HG03432 (cell line): Measurements from ENCODE around the gene POU2F1.
A peak's percentile ranks its signal among the peaks of the same experiment; 100 is the strongest.

Source experiments
- ATAC-seq: cut with Tn5 transposase; IDR thresholded peaks from one replicate; pipeline ENCODE4 v1.9.1; 2021; ENCODE audit warnings: mild to moderate bottlenecking, moderate library complexity; ENCODE audit not compliant: unreplicated experiment

Gene POU2F1

GRCh38 chr1:167220537-167221125 lies at the start of gene POU2F1:
Gene POU2F1 (plus strand): TSS chr1:167220886. CDS start chr1:167220898, 12 bp downstream.
- peak; percentile 65 for ATAC-seq

GRCh38 chr1:167171286-167171929 lies 49.3 kb upstream of the POU2F1 start:
- ATAC-seq = no peak

GRCh38 chr1:167173516-167174184 lies 47.0 kb upstream of the POU2F1 start:
- ATAC-seq = no peak

DNA sequence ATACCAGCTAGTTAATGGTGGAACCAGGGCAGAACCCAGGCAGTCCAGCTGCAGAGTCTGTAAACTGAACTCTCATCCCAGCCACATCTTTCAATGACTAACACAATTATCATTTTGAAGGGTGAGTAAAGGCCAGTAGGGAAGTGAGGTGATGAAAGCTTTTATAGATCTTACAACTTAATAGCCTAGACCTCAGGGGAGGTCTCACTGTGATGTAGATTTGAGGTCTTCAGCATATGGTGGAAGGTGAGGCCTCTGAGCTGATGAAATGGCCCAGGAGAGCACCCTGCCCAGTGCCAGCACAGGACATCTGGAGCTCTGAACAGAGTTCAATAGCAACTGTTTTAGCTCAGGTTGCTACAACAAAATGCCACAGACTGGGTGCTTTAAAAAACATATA lies 44.8 kb upstream of the POU2F1 start:
- ATAC-seq = no peak

DNA sequence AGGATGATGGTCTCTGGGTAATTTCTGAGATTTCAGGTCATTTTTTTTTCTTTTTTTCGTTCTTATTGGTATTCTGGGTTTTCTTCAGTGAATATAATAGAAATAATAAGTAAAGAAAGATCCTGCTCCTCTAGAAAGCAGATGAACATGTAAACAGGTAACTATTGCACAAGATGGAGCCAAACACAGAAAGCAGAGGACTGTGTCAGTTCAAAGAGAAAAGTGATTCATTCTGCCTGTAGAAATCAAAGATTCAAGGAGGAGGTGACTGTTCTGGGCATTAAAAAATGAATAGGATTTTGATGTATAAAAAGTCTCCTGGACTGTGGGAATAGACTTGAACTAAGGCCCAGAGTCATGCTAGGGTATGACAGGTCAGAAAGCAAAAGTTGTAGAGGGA lies 41.9 kb upstream of the POU2F1 start:
- no peak for ATAC-seq

GRCh38 chr1:167182571-167183320 lies 37.9 kb upstream of the POU2F1 start:
- ATAC-seq = no peak

DNA sequence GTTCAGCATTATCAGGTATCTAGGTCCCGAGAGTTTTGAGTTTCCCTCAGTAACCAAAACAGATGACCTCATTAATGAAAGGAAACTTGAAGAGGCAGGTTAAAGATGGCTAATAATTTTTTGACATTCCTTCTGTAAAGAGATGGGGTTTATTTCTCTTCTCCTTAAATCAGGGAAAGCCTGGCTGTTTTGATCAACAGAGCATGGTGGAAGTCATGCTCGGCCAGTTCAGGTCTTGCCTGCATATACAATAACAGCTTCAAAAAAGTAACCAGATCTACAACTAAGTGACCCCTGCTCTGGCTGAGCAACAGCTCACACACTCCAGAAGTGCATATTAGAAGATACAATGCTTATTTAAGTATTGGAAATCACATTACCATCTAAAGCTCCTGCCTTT lies 36.6 kb upstream of the POU2F1 start:
- ATAC-seq = no peak

- no peak for ATAC-seq
Measured at GRCh38 chr1:167185062-167185461, 35.6 kb upstream of the POU2F1 start.

DNA sequence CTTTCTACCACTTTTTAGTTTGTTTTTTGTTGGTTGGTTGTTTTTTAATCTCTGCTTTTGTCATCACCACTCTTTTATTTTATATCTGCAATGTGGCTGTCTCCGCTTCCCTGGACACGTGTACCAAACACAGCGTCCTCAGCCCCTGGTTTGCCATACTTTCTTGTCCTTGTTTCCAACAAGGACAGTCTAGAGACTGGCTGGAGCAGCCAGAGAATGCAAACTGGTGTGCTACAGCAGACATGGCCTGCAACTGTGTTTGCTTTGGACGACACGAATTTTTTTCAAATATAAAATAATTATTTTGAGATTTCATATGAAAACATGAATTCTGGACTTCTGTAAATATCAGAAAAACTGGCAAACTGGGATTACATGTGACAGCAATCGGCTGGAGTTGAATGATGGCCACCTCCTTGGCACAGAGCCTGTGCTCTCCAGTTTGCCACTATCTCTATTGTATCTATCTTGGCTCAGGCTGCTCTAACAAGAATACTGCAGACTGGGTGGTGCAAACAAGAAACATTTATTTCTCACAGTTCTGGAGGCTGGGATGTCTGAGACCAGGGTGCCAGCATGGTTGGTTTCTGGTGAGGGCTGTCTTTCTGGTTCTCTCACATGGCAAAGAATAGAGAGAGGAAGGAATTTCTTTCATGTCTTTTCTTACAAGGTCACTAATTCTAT lies 34.6 kb upstream of the POU2F1 start:
- no peak for ATAC-seq

- ATAC-seq = no peak
Measured at GRCh38 chr1:167186771-167187170, 33.9 kb upstream of the POU2F1 start.

DNA sequence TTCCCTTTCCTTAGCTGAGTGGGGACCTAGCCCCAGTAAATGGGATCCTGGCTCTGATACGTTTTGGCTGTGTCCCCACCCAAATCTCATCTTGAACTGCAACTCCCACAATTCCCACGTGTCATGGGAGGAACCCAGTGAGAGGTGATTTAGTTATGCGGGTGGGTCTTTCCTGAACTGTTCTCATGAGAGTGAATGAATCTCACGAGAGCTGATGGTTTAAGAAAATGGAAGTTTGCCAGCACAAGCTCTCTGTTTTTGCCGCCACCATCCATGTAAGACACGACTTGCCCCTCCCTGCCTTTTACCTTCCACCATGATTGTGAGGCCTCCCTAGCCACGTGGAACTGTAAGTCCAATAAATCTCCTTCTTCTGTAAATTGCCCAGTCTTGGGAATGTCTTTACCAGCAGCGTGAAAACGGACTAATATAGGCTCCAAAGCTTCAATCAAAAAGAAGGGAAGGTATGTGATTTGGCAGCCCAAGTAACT lies 29.9 kb upstream of the POU2F1 start:
- no peak for ATAC-seq

- ATAC-seq = no peak
Measured at GRCh38 chr1:167191958-167192357, 28.7 kb upstream of the POU2F1 start.

DNA sequence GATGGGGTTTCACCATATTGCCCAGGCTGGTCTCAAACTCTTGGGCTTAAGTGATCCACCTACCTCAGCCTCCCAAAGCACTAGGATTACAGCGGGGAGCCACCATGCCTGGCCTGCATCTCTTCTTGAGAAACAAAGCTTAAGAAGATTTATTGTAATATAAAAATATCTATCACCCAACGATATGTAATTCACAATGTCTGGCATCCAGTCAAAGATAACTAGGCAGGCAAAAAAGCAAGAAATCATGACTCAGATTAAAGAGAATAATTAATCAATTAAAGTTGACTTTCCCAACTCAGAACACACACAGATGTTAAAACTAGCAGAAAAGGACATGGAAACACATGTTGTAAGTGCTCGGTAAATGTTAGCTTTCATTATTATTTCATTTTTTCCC lies 26.5 kb upstream of the POU2F1 start:
- ATAC-seq = no peak

- no peak for ATAC-seq
Measured at GRCh38 chr1:167196166-167196565, 24.5 kb upstream of the POU2F1 start.

DNA sequence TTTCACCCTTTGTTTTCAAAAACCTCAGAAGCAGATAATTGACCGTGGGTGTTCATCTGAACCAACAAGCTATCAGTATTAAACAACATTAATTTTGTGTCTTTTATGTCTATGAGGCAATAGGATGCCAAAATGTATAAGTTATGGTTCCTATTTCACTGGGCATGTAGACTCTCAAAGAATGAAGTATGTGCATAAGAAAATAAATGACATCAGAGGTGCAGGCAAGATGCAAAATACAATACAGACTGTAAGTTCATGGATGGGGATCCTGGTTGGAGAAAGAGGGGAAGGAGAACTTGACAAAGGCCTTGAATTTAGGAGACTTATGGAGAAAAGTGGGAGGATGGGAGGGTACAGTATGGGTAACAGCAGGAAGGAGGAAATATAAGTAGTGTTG lies 23.4 kb upstream of the POU2F1 start:
- ATAC-seq = no peak

GRCh38 chr1:167197692-167198091 lies 23.0 kb upstream of the POU2F1 start:
- no peak for ATAC-seq

DNA sequence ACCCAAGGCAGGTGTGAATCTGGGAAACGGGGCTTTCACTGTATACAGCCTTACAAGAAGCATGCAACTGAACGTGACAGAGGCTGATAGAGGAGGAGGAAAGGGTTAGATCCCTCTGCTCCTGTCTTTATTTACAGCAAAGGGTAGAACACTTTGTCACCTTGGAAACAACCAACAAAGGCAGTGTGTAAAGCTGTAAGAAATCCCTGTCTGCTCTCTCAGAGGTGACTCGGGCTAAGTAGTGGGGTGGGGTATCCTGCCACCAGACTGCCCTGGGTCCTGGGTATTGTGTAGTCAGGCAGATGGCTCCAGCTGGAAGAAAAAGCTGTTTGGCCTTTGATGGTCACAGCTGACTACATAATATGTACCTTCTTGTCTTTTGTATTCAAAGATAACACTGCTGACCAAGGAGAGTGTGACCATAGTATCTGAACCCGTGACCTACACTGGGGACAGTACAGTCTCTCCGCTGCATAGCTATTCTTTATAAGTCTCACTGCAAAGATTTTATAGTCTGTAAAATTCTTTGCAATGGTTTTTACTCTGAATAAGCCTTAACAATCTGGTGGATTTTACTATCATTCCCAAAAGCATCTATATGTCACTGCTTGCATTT lies 22.1 kb upstream of the POU2F1 start:
- ATAC-seq = no peak

DNA sequence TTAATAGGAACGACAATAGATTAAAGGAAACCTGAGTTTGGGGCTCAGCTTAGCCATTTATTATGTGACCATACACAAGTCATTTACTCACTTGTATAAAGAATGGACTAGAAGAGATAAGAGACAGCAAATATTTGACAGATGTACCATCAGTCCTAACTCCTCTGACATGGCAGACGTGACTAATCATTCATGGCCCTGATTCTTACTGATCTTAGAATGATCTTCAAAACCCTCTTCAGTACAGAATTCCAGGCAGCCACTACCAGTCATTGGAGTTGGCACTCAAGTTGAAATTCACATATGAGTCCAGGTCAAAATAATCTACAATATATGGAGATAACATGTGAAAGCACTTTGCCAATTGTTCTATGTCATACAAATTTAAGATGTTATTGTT lies 21.0 kb upstream of the POU2F1 start:
- no peak for ATAC-seq

DNA sequence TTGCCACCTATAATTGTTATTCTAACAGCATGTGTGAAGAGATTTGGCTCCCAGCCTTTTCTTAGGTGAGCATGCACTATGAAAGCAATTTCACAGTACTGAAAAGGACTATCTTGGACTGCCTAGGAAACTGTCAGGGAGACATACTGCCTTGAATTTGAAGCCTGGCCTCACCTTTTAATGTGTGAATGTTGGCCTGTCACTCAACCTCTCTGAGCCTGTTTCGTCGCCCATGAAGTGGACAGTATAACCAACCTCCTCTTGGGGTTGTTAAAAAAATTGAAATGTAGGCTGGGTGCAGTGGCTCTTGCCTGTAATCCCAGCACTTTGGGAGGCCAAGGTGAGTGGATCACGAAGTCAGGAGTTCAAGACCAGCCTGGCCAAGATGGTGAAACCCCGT lies 20.4 kb upstream of the POU2F1 start:
- ATAC-seq = no peak

GRCh38 chr1:167200749-167201148 lies 19.9 kb upstream of the POU2F1 start:
- no peak for ATAC-seq

- ATAC-seq = no peak
Measured at GRCh38 chr1:167202049-167202448, 18.6 kb upstream of the POU2F1 start.
